ENCODE results near the gene LEFTY2.
"Not testable (repeated sequence)": the region's sequence is repeated elsewhere in the genome, so short reads cannot be mapped to it uniquely, and the experiment has no call there.

The LEFTY2 gene

DNA sequence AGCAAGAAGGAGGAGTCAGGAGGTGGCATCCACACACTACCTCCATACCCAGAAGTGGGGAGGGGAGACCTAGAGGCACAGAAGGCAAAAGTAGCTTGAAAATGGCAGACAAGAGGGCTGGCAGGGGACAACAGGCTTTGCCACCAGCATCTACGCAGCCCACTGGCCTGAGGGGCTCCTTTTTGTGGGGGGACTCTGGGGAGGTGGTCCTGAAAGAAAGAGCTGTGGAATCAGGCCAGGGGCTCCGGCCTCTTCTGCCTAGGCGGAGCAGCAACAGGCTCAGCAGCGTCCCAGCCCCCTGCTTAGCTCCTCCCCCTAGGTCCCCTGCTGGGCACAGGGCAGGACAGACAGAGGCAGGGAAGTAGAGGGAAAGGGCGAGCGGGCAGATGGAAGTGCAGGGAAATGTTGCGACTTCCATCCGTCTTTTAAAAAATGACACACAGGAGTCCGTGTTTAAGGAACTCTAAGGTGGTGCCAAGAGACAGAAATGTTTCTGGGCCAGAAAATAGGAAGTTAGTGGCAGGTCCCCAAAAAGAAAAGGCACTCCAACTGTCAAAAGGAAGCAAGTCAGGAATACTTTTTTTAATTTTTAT is 10.0 kb upstream of the LEFTY2 start:
- no peak for DNase-seq

GRCh38 chr1:225949041-225949440 is 8.0 kb upstream of the LEFTY2 start:
- no peak for DNase-seq

GRCh38 chr1:225946803-225947202 is 5.8 kb upstream of the LEFTY2 start:
- DNase-seq = no peak

DNA sequence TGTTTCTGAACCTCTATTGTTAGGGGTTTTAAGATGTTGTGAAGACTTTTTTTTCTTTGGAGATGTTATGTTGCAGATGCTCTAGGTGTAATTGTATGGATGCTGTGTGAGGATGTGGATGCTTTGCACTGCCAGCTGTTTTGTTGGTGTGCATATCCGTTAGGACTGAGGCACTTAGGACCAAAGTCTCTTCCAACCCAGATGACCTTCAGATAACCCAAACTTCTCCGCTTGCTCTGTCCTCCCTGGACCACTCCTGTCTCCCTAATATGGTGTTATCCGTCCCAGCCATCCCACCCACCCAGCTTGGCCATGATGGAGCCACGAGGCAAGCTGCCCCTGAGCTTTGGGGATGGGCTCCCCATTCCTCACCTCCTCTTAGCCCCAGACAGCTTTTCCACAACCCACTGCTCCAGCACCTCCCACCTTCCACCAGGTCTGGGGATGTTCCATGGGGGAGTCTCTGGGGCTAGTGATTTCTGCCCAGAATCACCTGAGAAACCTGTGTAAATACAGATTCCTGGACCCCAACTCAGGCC is 5.1 kb upstream of the LEFTY2 start:
- no peak for DNase-seq

GRCh38 chr1:225945564-225945963 is 4.5 kb upstream of the LEFTY2 start:
- DNase-seq = no peak

DNA sequence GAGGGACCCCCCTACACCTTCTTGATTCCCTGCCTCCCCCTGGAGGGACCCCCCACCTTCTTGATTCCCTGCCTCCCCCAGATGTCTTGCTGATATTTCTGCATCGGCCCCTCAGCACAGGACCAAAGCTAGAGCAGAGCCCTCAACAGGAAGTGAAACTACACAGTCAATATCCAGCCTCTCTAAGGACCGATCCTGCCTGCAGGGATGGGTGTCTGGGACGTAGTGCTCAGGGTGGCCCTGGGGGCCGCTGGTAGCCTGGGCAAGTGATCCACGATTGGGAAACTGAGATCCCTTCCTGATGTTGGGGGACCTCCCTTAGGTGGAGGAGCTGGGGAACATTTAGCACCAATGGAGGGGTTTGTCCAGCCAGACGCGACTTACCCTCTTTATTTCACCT is 3.9 kb upstream of the LEFTY2 start:
- DNase-seq = no peak

- no peak for DNase-seq
These were observed 3.4 kb upstream of the LEFTY2 start for GRCh38 chr1:225944387-225944786.

GRCh38 chr1:225943582-225943981 is 2.6 kb upstream of the LEFTY2 start:
- DNase-seq = no peak

GRCh38 chr1:225942574-225942973 is 1.6 kb upstream of the LEFTY2 start:
- DNase-seq = no peak

GRCh38 chr1:225941942-225942222 is 862 bp upstream of the LEFTY2 start:
- DNase-seq = no peak

- no peak for DNase-seq
These were observed 452 bp downstream of the LEFTY2 start for GRCh38 chr1:225940385-225941151.

DNA sequence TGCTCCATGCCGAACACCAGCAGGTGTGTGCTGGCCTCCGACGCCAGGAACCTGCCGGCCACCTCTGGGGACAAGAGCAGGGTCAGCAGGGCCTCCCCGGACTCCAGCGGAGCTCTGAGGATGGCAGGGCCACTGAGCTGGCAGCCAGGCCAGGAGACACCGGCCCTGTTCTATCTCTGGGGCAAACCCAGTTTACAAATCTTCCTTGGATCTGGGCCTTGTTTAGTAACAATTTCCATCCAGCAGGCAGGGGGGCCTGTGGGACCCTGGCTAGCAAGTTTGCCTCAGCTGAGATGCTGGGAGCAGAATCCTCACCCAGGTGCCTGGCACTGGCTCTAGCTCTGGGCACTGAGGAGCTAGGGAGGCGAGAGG is 1.1 kb downstream of the LEFTY2 start:
- DNase-seq = not testable (repeated sequence)

GRCh38 chr1:225939097-225939938 is 1.7 kb downstream of the LEFTY2 start:
- DNase-seq = not testable (repeated sequence)

GRCh38 chr1:225937048-225937968 is 3.7 kb downstream of the LEFTY2 start:
- no peak for DNase-seq

DNA sequence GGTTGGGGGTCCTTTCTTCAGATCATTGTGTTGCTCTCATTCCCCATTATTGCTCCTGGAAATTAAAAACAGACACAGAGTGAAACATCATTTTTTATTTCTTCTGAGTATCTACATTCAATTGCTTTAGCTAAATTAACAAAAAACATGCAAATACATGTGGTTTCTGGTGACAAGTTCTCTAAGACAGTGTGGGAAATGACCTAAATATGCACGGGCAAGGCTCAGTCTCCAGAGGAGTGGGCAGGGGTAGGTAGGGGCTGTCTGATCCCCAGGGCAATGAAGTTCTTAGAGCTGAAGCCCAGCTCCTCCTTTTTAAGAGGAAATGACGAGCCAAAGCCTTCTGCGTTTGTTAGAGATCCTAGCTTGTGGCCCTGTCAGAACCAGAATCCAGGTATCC is 4.5 kb downstream of the LEFTY2 start:
- DNase-seq = no peak

DNA sequence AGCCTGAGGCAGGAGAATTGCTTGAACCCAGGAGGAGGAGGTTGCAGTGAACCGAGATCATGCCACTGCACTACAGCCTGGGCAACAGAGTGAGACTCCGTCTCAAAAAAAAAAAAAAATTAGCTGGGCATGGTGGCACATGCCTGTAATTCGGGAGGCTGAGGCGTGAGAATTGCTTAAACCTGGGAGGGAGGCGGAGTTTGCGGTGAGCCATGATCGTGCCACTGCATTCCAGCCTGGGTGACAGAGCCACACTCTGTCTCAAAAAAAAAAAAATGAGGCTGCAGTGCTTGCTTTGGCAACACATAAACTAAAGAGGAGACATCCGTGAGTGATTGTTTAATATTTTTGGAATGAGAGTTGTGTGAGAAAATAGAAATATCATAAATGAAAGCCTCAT is 4.9 kb downstream of the LEFTY2 start:
- not testable (repeated sequence) for DNase-seq

GRCh38 chr1:225934711-225935110 is 6.3 kb downstream of the LEFTY2 start:
- DNase-seq = no peak

GRCh38 chr1:225933072-225933471 is 7.9 kb downstream of the LEFTY2 start:
- no peak for DNase-seq

DNA sequence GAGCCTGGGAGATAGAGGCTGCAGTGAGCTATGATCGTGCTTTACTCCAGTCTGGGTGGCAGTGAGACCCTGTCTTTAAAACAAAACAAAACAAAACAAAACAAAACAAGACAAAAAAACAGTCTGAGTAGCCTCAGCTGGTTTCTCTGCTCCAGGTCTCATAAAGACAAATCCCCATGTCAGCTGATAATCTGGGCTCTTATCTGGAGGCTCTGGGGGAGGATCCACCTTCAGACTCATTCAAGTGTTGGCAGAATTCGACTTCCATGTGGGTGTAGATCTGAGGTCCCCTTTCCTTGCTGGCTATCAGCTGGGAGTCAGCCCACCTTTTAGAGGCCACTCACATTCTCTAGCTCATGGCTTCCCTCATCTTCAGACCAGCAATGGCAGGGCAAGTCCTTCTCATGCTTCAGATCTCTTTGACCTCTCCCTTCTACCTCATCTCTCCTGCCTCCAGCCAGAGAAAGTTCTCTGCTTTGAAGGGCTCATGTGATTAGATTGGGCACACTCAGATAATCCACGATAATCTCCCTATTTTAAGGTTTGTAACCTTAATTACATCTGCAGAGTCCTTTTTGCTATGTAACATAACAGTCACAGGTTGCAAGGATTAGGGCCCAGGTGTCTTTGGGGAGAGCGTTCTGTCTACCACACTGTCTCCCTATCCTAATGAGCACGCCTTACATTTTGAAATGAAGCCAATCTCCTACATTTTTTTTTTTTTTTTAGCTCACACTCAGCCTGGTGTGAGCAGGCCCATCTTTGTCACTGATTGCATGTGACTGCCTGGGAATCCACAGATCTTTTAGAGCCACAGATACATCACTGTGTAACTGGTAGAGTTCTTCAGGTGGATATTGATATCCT is 9.5 kb downstream of the LEFTY2 start:
- no peak for DNase-seq

DNA sequence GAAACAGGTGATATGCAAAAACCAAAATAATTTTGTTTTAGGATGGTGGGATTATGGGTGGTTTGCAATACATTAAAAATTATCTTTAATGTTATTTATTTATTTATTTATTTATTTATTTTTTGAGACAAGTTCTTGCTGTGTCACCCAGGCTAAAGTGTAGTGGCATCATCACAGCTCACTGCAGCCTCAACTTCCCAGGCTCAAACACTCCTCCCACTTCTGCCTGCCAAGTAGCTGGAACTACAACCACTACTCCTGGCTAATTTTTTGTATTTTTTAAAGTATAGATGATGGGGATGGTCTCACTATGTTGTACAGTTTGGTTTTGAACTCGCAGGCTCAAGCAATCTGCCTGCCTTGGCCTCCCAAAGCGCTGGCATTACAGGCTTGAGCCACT is 10.5 kb downstream of the LEFTY2 start:
- no peak for DNase-seq

DNA sequence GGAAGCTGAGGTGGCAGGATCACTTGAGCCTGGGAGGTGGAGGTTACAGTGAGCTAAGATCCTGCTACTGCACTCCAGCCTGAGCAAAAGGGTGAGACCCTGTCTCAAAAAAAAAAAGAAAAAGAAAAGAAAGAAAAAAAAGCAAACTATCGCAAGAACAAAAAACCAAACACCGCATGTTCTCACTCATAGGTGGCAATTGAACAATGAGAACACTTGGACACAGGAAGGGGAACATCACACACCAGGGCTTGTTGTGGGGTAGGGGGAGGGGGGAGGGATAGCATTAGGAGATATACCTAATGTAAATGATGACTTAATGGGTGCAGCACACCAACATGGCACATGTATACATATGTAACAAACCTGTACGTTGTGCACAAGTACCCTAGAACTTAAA is 11.6 kb downstream of the LEFTY2 start:
- not testable (repeated sequence) for DNase-seq
